H9 (cell line): Measurements from ENCODE around the gene RFPL1. TPM values are rescaled to one million over a fixed set of nuclear protein-coding genes. Genes with fewer than 3 reads are reported as not detected.
"Not testable (repeated sequence)": the region's sequence is repeated elsewhere in the genome, so short reads cannot be mapped to it uniquely, and the experiment has no call there.

Experiments
- DNase-seq: peaks from one replicate; pipeline ENCODE4 v3.0.0-alpha.2; 2017
- H2AFZ ChIP-seq: one replicate; pipeline ENCODE4 v1.6.1; 2013; ENCODE audit warnings: mild to moderate bottlenecking, low read length, control low read depth, moderate library complexity
- H2AK5ac ChIP-seq: 2 replicates; pipeline ENCODE4 v1.6.1; 2013; ENCODE audit warnings: low read length, control low read depth, mixed read lengths; ENCODE audit not compliant: insufficient read length
- H2BK120ac ChIP-seq: one replicate; pipeline ENCODE4 v1.6.1; 2013; ENCODE audit warnings: low read depth, mild to moderate bottlenecking, low read length, control low read depth, inconsistent platforms; ENCODE audit not compliant: poor library complexity, severe bottlenecking
- H2BK12ac ChIP-seq: 2 replicates; pipeline ENCODE4 v1.6.1; 2013; ENCODE audit warnings: low read length, control low read depth, mixed read lengths, low read depth; ENCODE audit not compliant: insufficient read length
- H2BK15ac ChIP-seq: 2 replicates; pipeline ENCODE4 v1.6.1; 2013; ENCODE audit warnings: low read depth, low read length, control low read depth
- H2BK20ac ChIP-seq: one replicate; pipeline ENCODE4 v1.6.1; 2013; ENCODE audit warnings: low read depth, mild to moderate bottlenecking, low read length, control low read depth, inconsistent platforms; ENCODE audit not compliant: poor library complexity, severe bottlenecking
- H2BK5ac ChIP-seq: 2 replicates; pipeline ENCODE4 v1.6.1; 2013; ENCODE audit warnings: low read length, control low read depth, mixed read lengths; ENCODE audit not compliant: insufficient read length
- H3K14ac ChIP-seq: 2 replicates; pipeline ENCODE4 v1.6.1; 2013; ENCODE audit warnings: low read length, control low read depth; ENCODE audit not compliant: insufficient read depth
- H3K18ac ChIP-seq: 2 replicates; pipeline ENCODE4 v1.6.1; 2013; ENCODE audit warnings: low read depth, mild to moderate bottlenecking, mixed read lengths, low read length, control low read depth; ENCODE audit not compliant: insufficient read length
- H3K23ac ChIP-seq: 2 replicates; pipeline ENCODE4 v1.6.1; 2013; ENCODE audit warnings: low read length, control low read depth, mixed read lengths, low read depth; ENCODE audit not compliant: insufficient read length
- H3K23me2 ChIP-seq: 2 replicates; pipeline ENCODE4 v1.6.1; 2013; ENCODE audit warnings: low read depth, mild to moderate bottlenecking, mixed read lengths, low read length, control low read depth; ENCODE audit not compliant: insufficient read length, poor library complexity, severe bottlenecking
- H3K27ac ChIP-seq: 2 replicates; pipeline ENCODE4 v1.5.1; 2013; ENCODE audit warnings: low read length, control low read depth, mixed read lengths, low read depth; ENCODE audit not compliant: insufficient read length
- H3K27me3 ChIP-seq: 2 replicates; pipeline ENCODE4 v1.6.1; 2013; ENCODE audit warnings: low read length, control low read depth, inconsistent platforms; ENCODE audit not compliant: insufficient read depth
- H3K4ac ChIP-seq: 2 replicates; pipeline ENCODE4 v1.6.1; 2013; ENCODE audit warnings: low read depth, mild to moderate bottlenecking, control low read depth, inconsistent platforms, low read length, moderate library complexity
- H3K4me1 ChIP-seq: 2 replicates; pipeline ENCODE4 v1.6.1; 2013; ENCODE audit warnings: low read length, control low read depth, inconsistent platforms; ENCODE audit not compliant: insufficient read depth
- H3K4me2 ChIP-seq: 2 replicates; pipeline ENCODE4 v1.6.1; 2013; ENCODE audit warnings: low read length, control low read depth, mixed read lengths; ENCODE audit not compliant: insufficient read length, insufficient read depth
- H3K56ac ChIP-seq: 2 replicates; pipeline ENCODE4 v1.6.1; 2013; ENCODE audit warnings: low read depth, mild to moderate bottlenecking, mixed read lengths, low read length, control low read depth; ENCODE audit not compliant: insufficient read length
- H3K79me1 ChIP-seq: 2 replicates; pipeline ENCODE4 v1.6.1; 2013; ENCODE audit warnings: low read depth, mild to moderate bottlenecking, moderate library complexity, low read length, control low read depth, inconsistent platforms; ENCODE audit not compliant: insufficient read depth, poor library complexity, severe bottlenecking
- H3K79me2 ChIP-seq: 2 replicates; pipeline ENCODE4 v1.6.1; 2013; ENCODE audit warnings: low read length, control low read depth, inconsistent platforms; ENCODE audit not compliant: insufficient read depth
- H3K9ac ChIP-seq: 2 replicates; pipeline ENCODE4 v1.6.1; 2013; ENCODE audit warnings: low read length, control low read depth, mixed read lengths; ENCODE audit not compliant: insufficient read length; ENCODE audit errors: extremely low read depth
- H3K9me3 ChIP-seq: one replicate; pipeline ENCODE4 v1.6.1; 2013; ENCODE audit warnings: low read depth, low read length, inconsistent platforms; ENCODE audit not compliant: control insufficient read depth
- H3T11ph ChIP-seq: one replicate; pipeline ENCODE4 v1.6.1; 2013; ENCODE audit warnings: mild to moderate bottlenecking, low read length, control low read depth, inconsistent platforms
- H4K20me1 ChIP-seq: one replicate; pipeline ENCODE4 v1.6.1; 2013; ENCODE audit not compliant: control insufficient read depth, insufficient read length, insufficient read depth
- H4K5ac ChIP-seq: 2 replicates; pipeline ENCODE4 v1.6.1; 2013; ENCODE audit warnings: low read depth, mild to moderate bottlenecking, mixed read lengths, low read length, control low read depth; ENCODE audit not compliant: insufficient read length
- H4K8ac ChIP-seq: replicated peaks from 2 replicates; pipeline ENCODE4 v1.6.1; 2013; ENCODE audit warnings: low read length, control low read depth, mixed read lengths, low read depth; ENCODE audit not compliant: insufficient read length
- H4K91ac ChIP-seq: 2 replicates; pipeline ENCODE4 v1.6.1; 2013; ENCODE audit warnings: low read depth, mild to moderate bottlenecking, moderate library complexity, mixed read lengths, low read length, control low read depth; ENCODE audit not compliant: insufficient read length
- H3K27ac Mint-ChIP-seq, 3 experiments: 2 replicates in 2 of 3; 3 replicates in 1 of 3; pipeline ENCODE4 v1.8.0; 2020 to 2021; ENCODE audit warnings: mixed read lengths in 3 of 3, mild to moderate bottlenecking in 1 of 3, moderate library complexity in 1 of 3
- H3K27me3 Mint-ChIP-seq: 2 replicates; pipeline ENCODE4 v1.8.0; 2021; ENCODE audit warnings: low read depth, mild to moderate bottlenecking, moderate library complexity, mixed read lengths
- H3K36me3 Mint-ChIP-seq, 3 experiments: 2 replicates in 2 of 3; 3 replicates in 1 of 3; pipeline ENCODE4 v1.8.0; 2020 to 2021; ENCODE audit warnings: low read depth in 3 of 3, mixed read lengths in 3 of 3; ENCODE audit not compliant: insufficient read depth in 1 of 3
- H3K4me1 Mint-ChIP-seq, 2 experiments: 2 replicates each; pipeline ENCODE4 v1.8.0; 2020; ENCODE audit warnings: mixed read lengths in 2 of 2
- H3K4me3 Mint-ChIP-seq, 2 experiments: 2 replicates in 1 of 2; 3 replicates in 1 of 2; pipeline ENCODE4 v1.8.0; 2020 to 2021; ENCODE audit warnings: mild to moderate bottlenecking in 2 of 2, mixed read lengths in 2 of 2, moderate library complexity in 1 of 2
- H3K9me3 Mint-ChIP-seq, 2 experiments: 2 replicates in 1 of 2; 3 replicates in 1 of 2; pipeline ENCODE4 v1.8.0; 2020; ENCODE audit warnings: mild to moderate bottlenecking in 2 of 2, mixed read lengths in 2 of 2, moderate library complexity in 1 of 2
- WGBS: extraction: QIAGEN DNeasy Blood & Tissue Kit; methylation state at CpG from one replicate; pipeline ENCODE4 v1.1.7; 2013; ENCODE audit warnings: missing lambda C conversion rate, low lambda C conversion rate, mixed read lengths; ENCODE audit not compliant: insufficient read length; ENCODE audit errors: extremely low coverage; 5-methylcytosine and 5-hydroxymethylcytosine counted together
- total RNA-seq: library from RNA; stranded (reverse); gene quantifications from 2 replicates; pipeline ENCODE4 v1.2.1, GENCODE V29; 2021

The RFPL1 gene
- total RNA-seq, 1 experiment from 2014 or later, result not detected

DNA sequence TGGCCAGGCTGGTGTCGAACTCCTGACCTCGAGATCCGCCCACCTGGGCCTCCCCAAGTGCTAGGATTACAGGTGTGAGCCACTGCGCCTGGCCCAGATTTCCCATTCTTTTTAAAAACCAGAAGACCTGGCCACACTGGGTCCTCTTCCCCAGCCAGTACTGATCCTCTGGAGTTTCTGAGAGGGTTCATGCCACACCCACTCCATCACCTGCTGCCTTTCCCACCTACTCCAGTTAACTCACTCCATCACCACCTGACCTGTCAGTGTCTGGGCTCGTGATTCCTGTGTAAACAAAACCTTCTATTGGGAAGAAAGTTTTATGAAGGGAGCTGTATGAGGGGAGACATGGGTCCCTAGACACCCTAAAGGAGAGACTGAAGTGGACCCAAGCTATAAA, 19.7 kb upstream of the RFPL1 start:
- not testable (repeated sequence) for H3K9me3 ChIP-seq, H3K36me3 Mint-ChIP-seq, H3K18ac ChIP-seq, H3K4ac ChIP-seq, H3K23me2 ChIP-seq, H3K27ac Mint-ChIP-seq, H2BK15ac ChIP-seq, H3K23ac ChIP-seq, H2BK20ac ChIP-seq, H2BK12ac ChIP-seq, H3K4me1 ChIP-seq, H3K27ac ChIP-seq, H3K79me1 ChIP-seq, H4K5ac ChIP-seq, H2BK120ac ChIP-seq, H4K20me1 ChIP-seq, H3K79me2 ChIP-seq, H3K27me3 Mint-ChIP-seq, H3K4me3 Mint-ChIP-seq, H4K91ac ChIP-seq, H3K27me3 ChIP-seq, H3K9ac ChIP-seq, H2AK5ac ChIP-seq, H2AFZ ChIP-seq, H3T11ph ChIP-seq, H3K9me3 Mint-ChIP-seq, DNase-seq, H3K56ac ChIP-seq, H4K8ac ChIP-seq, H2BK5ac ChIP-seq, H3K14ac ChIP-seq, H3K4me2 ChIP-seq
- no CpG with 5 or more reads among the region's 5 CpGs for WGBS
- H3K4me1 Mint-ChIP-seq, result peaks cover 11 to 22% of the 10 kb centered on the region in 2 experiments
